BJ (cell line): ENCODE data around the gene PPP1R1B. TPM values are rescaled to one million over a fixed set of nuclear protein-coding genes. Genes with fewer than 3 reads are reported as not detected.

Experiments used
- CTCF ChIA-PET: fragments of 350-600 bp; formaldehyde crosslinking; extraction: SDS; loops from one replicate; lab custom pipeline; 2021; ENCODE audit warnings: antibody characterized with exemption, inconsistent platforms; lab: Yijun Ruan, JAX
- POLR2A ChIA-PET: fragments of 300-600 bp; sonication (Branson Sonifier 250); formaldehyde crosslinking; extraction: SDS; loops from one replicate; lab custom pipeline; 2021; ENCODE audit warnings: antibody characterized with exemption; lab: Charles Lee
- DNase-seq: peaks from one replicate; pipeline ENCODE4 v3.0.0-alpha.2; 2011; ENCODE audit warnings: low read depth
- H3K27me3 ChIP-seq: 2 replicates; pipeline ENCODE4 v1.6.0; 2011; ENCODE audit warnings: low read length; ENCODE audit not compliant: control insufficient read depth, insufficient read depth
- H3K36me3 ChIP-seq: 2 replicates; pipeline ENCODE4 v1.5.1; 2011; ENCODE audit warnings: low read length; ENCODE audit not compliant: control insufficient read depth, insufficient read depth
- H3K4me3 ChIP-seq: 2 replicates; pipeline ENCODE4 v1.5.1; 2011; ENCODE audit warnings: low read depth, mild to moderate bottlenecking, control low read depth, low read length
- CTCF ChIP-seq: IDR thresholded peaks from 2 replicates; pipeline ENCODE4 v1.5.1; 2011; ENCODE audit warnings: low read depth, mild to moderate bottlenecking, control low read depth, inconsistent platforms, low read length, moderate library complexity; ENCODE audit not compliant: insufficient read depth
- polyA plus RNA-seq: library from polyadenylated mRNA; depleted of rRNA; stranded (reverse); fragments of >200 nt; gene quantifications from 2 replicates; pipeline ENCODE4 v1.2.3, GENCODE V29; 2011

Gene PPP1R1B
- polyA plus RNA-seq, 1 experiment = not detected

GRCh38 chr17:39639043-39639442 lies 12.3 kb downstream of the PPP1R1B start:
- no peak for TF ChIP-seq CTCF
- ChIA-PET CTCF (interaction anchor here (1.0 to 13.1 kb wide), 3 partner anchors 15 to 33 kb away, joined by 3 to 107 read pairs (median 59); no protein-coding TSS in a partner anchor), POLR2A (no interaction called here)
- Histone ChIP-seq H3K27me3 (no peaks in the 10 kb centered on the region), H3K4me3 (no peak overlapping the region), H3K36me3 (no peaks in the 10 kb centered on the region)
- DNase-seq = no peak

- TF ChIP-seq CTCF = no peak
- H3K4me3 ChIP-seq = no peak overlapping the region
- CTCF ChIA-PET = interaction anchor here (1.3 to 13.1 kb wide), 3 partner anchors 7 to 18 kb away, joined by 3 to 107 read pairs (median 59); no protein-coding TSS in a partner anchor
- no peaks in the 10 kb centered on the region for H3K27me3 ChIP-seq
- POLR2A ChIA-PET = no interaction called here
- H3K36me3 ChIP-seq = no peaks in the 10 kb centered on the region
- DNase-seq = no peak
Measured at GRCh38 chr17:39639566-39640458, 13.1 kb downstream of the PPP1R1B start.

- H3K36me3 ChIP-seq = no peaks in the 10 kb centered on the region
- no peaks in the 10 kb centered on the region for H3K27me3 ChIP-seq
- POLR2A ChIA-PET = no interaction called here
- H3K4me3 ChIP-seq = no peak overlapping the region
- DNase-seq = no peak
- no peak for TF ChIP-seq CTCF
- CTCF ChIA-PET = interaction anchor here (1.3 to 13.1 kb wide), 3 partner anchors 8 to 19 kb away, joined by 3 to 107 read pairs (median 59); no protein-coding TSS in a partner anchor
Measured at GRCh38 chr17:39640591-39641031, 13.9 kb downstream of the PPP1R1B start.

- H3K27me3 ChIP-seq = no peaks in the 10 kb centered on the region
- TF ChIP-seq CTCF = no peak
- no peaks in the 10 kb centered on the region for H3K36me3 ChIP-seq
- DNase-seq = no peak
- ChIA-PET POLR2A (no interaction called here), CTCF (interaction anchor here (1.3 to 13.1 kb wide), 3 partner anchors 8 to 19 kb away, joined by 3 to 107 read pairs (median 59); no protein-coding TSS in a partner anchor)
- H3K4me3 ChIP-seq = no peak overlapping the region
Measured at GRCh38 chr17:39641097-39641496, 14.3 kb downstream of the PPP1R1B start.

GRCh38 chr17:39641883-39642282 lies 15.1 kb downstream of the PPP1R1B start:
- TF ChIP-seq CTCF = no peak
- no peak for DNase-seq
- Histone ChIP-seq H3K4me3 (no peak overlapping the region), H3K27me3 (no peaks in the 10 kb centered on the region), H3K36me3 (no peaks in the 10 kb centered on the region)
- ChIA-PET POLR2A (no interaction called here), CTCF (interaction anchor here (4.1 to 13.1 kb wide), 3 partner anchors 8 to 20 kb away, joined by 24 to 107 read pairs (median 59); no protein-coding TSS in a partner anchor)
